ENCODE results near the gene MANSC4.

MANSC4 gene

GRCh38 chr12:27782481-27782880 is 2.4 kb upstream of the MANSC4 start:
- DNase-seq (ENCODE audit: extremely low spot score), result no peak
- TF ChIP-seq ZNF384 (IDR thresholded peaks at IDR 0.05), result no peak
- TF ChIP-seq SUZ12 (IDR thresholded peaks at IDR 0.05), result no peak
- TF ChIP-seq HDGF (IDR thresholded peaks at IDR 0.05; ENCODE audit: borderline replicate concordance), result no peak
- TF ChIP-seq TARDBP (IDR thresholded peaks at IDR 0.05), result no peak
- TF ChIP-seq LEF1 (IDR thresholded peaks at IDR 0.05; ENCODE audit: borderline replicate concordance), result no peak
- TF ChIP-seq CTBP1 (IDR thresholded peaks at IDR 0.05; ENCODE audit: borderline replicate concordance), result no peak
- no peak for TF ChIP-seq FOXM1 (IDR thresholded peaks at IDR 0.05; ENCODE audit: borderline replicate concordance)
- TF ChIP-seq BHLHE40 (IDR thresholded peaks at IDR 0.05; ENCODE audit: borderline replicate concordance), result no peak
- TF ChIP-seq, protein P1, sequence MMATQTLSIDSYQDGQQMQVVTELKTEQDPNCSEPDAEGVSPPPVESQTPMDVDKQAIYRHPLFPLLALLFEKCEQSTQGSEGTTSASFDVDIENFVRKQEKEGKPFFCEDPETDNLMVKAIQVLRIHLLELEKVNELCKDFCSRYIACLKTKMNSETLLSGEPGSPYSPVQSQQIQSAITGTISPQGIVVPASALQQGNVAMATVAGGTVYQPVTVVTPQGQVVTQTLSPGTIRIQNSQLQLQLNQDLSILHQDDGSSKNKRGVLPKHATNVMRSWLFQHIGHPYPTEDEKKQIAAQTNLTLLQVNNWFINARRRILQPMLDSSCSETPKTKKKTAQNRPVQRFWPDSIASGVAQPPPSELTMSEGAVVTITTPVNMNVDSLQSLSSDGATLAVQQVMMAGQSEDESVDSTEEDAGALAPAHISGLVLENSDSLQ (IDR thresholded peaks at IDR 0.05), result no peak
- TF ChIP-seq L3MBTL2 (conservative IDR thresholded peaks at IDR 0.05), result no peak
- TF ChIP-seq SP1 (IDR thresholded peaks at IDR 0.05), result no peak
- TF ChIP-seq FOXA1 (IDR thresholded peaks at IDR 0.05), result no peak
- no peak for TF ChIP-seq ELF4 (IDR thresholded peaks at IDR 0.05)
- TF ChIP-seq NFRKB (IDR thresholded peaks at IDR 0.05), result no peak
- CTCF ChIA-PET, result no interaction called here
- POLR2A ChIA-PET, result no interaction called here

GRCh38 chr12:27781680-27782079 is 1.6 kb upstream of the MANSC4 start:
- POLR2A ChIA-PET, result interaction anchor here (1.6 kb wide), 1 partner anchor 14 kb away, joined by 3 read pairs; no protein-coding TSS in a partner anchor
- TF ChIP-seq L3MBTL2 (conservative IDR thresholded peaks at IDR 0.05) (0 out of 2 replicates have a peak, but pooled peaks have one; percentile 12), BHLHE40 (IDR thresholded peaks at IDR 0.05; ENCODE audit: borderline replicate concordance) (no peak)
- no peak for DNase-seq (ENCODE audit: extremely low spot score)
- CTCF ChIA-PET, result no interaction called here

- ChIA-PET POLR2A (interaction anchor here (0.6 to 2.3 kb wide), 11 partner anchors 9 to 500 kb away, joined by 3 to 11 read pairs (median 4); partner anchors contain the start of gene MRPS35), CTCF (no interaction called here)
- peak; percentile 25 for DNase-seq (ENCODE audit: extremely low spot score)
These were observed 774 bp upstream of the MANSC4 start for GRCh38 chr12:27780612-27781408.

DNA sequence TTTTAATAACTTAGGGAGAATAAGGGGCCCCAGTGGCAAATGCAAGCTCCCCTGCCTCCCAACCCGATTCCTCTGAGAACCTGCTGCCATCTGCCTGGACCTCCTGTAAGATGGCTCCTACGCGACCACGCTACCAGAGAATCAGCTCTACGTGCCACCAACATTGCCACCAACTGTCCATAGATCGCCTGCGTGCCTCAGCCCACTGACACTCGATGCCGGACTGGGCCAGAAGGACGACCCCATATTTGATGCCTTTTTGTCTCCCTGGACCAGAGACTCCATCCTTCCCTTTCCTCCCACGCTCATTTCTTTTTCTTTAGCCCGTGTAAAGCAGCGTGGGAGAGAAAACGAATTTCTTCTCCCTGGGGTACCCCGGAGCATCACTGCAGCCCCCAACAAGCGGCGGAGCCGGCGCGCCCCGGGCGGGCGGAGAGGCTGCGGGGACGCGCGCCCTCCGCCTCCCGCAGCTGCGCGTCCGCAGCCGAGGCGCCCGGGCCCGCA is 568 bp downstream of the MANSC4 start:
- no peak for TF ChIP-seq CTBP1 (IDR thresholded peaks at IDR 0.05; ENCODE audit: borderline replicate concordance)
- TF ChIP-seq, protein P1 (IDR thresholded peaks at IDR 0.05), result no peak
- TF ChIP-seq L3MBTL2 (conservative IDR thresholded peaks at IDR 0.05), result peak; percentile 78
- TF ChIP-seq SUZ12 (IDR thresholded peaks at IDR 0.05), result no peak
- no peak for TF ChIP-seq FOXM1 (IDR thresholded peaks at IDR 0.05; ENCODE audit: borderline replicate concordance)
- POLR2A ChIA-PET, result interaction anchor here (0.7 to 2.3 kb wide), 11 partner anchors 8 to 256 kb away, joined by 3 to 11 read pairs (median 5); partner anchors contain the start of genes MRPS35 and PPFIBP1
- CTCF ChIA-PET, result no interaction called here
- DNase-seq (ENCODE audit: extremely low spot score), result peak; percentile 27

More at GRCh38 chr12:27780612-27781408, 774 bp upstream of the MANSC4 start:
- TF ChIP-seq NFRKB (IDR thresholded peaks at IDR 0.05) (no peak), HDGF (IDR thresholded peaks at IDR 0.05; ENCODE audit: borderline replicate concordance) (no peak), L3MBTL2 (conservative IDR thresholded peaks at IDR 0.05) (peak; percentile 64), ELF4 (IDR thresholded peaks at IDR 0.05) (no peak), ARNT (IDR thresholded peaks at IDR 0.05) (no peak), FOXK2 (IDR thresholded peaks at IDR 0.05) (no peak), SUZ12 (IDR thresholded peaks at IDR 0.05) (no peak)

DNA sequence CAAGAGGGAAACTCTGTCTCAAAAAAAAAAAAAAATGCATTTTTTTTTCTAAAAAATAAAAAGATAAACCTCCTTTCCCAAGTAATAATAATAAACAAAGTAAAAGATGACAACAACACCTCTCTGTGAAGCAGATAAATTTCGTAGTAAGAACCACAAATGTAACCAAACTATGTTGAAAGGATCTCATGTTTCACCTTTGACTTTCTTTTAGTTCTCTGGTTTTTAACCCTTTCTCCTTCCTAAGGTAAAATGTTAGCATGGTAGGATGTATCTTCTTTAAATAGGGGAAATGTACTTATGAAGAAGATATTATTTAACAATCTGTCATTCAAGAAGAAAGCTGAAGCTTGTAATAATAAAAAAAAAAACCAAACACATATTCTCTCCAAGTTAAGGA is 1.8 kb downstream of the MANSC4 start:
- ChIA-PET POLR2A (no interaction called here), CTCF (no interaction called here)
- TF ChIP-seq HDGF (IDR thresholded peaks at IDR 0.05; ENCODE audit: borderline replicate concordance), result no peak
- no peak for TF ChIP-seq ZNF384 (IDR thresholded peaks at IDR 0.05)
- TF ChIP-seq FOXM1 (IDR thresholded peaks at IDR 0.05; ENCODE audit: borderline replicate concordance), result no peak
- TF ChIP-seq ARNT (IDR thresholded peaks at IDR 0.05), result no peak
- no peak for TF ChIP-seq SUZ12 (IDR thresholded peaks at IDR 0.05)
- TF ChIP-seq TARDBP (IDR thresholded peaks at IDR 0.05), result no peak
- no peak for TF ChIP-seq NFRKB (IDR thresholded peaks at IDR 0.05)
- no peak for TF ChIP-seq CTBP1 (IDR thresholded peaks at IDR 0.05; ENCODE audit: borderline replicate concordance)

DNA sequence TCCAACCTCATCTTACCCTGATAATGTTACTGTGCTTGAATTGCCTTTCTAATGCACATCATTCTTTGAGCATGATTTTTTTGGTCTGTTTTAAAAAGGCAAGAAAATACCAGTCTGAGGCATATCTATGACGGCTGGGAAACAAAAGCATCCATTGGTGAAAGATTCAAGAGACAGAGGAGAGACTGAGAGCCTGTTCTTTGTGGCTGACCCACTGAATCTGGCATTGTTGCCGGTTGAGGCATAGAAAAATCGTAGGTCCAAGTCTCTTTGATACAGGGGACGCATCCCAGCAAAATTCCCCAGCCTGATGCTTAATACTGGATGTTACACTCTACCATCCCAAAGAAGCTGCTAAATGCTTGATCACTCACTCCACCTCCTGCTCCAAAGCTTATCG is 2.9 kb downstream of the MANSC4 start:
- DNase-seq (ENCODE audit: extremely low spot score), result no peak
- ChIA-PET POLR2A (no interaction called here), CTCF (no interaction called here)
- TF ChIP-seq ELF4 (IDR thresholded peaks at IDR 0.05) (no peak), SUZ12 (IDR thresholded peaks at IDR 0.05) (no peak), ZNF384 (IDR thresholded peaks at IDR 0.05) (no peak), LEF1 (IDR thresholded peaks at IDR 0.05; ENCODE audit: borderline replicate concordance) (no peak)

More for the DNA sequence above, 1.8 kb downstream of the MANSC4 start:
- DNase-seq (ENCODE audit: extremely low spot score), result no peak

DNA sequence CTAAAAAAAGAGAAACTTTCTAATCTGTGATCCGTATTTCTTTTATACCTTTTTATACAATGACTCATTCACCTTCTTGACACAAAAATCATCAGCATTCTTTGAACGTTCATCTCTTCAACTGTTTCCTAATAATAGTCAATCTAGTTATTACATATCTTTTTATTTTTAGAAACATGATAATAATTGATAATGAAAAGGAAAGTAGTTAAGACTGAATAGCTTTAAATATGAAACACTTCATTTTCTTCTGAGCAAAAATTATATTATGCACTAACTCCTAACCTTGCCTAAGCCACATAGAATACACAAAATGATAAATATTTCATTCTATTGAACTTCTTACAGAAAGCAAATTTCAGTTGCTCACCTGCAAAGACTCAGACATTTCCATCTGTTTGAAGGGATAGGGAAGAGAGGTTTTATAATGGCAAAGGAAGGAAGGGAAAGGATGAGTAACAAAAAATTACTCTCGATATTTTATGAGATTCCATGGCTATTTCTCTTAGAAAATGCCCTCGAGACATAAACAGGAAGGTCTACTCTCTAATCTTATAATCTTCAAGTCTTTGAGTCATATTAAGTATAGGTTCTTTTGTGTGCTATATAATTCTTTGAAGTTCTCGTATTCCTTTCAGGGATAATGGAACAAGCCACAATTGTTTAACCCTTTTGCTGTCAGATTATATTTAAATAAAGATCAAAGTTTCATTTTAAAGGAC is 7.5 kb downstream of the MANSC4 start:
- CTCF ChIA-PET, result no interaction called here

More for the DNA sequence above, 7.5 kb downstream of the MANSC4 start:
- POLR2A ChIA-PET, result interaction anchor here (1.5 kb wide), 1 partner anchor 7 kb away, joined by 11 read pairs; the partner anchor contains the start of genes KLHL42 and MANSC4
- DNase-seq (ENCODE audit: extremely low spot score), result no peak
- TF ChIP-seq SUZ12 (IDR thresholded peaks at IDR 0.05), result no peak
- no peak for TF ChIP-seq ARNT (IDR thresholded peaks at IDR 0.05)
- no peak for TF ChIP-seq HDGF (IDR thresholded peaks at IDR 0.05; ENCODE audit: borderline replicate concordance)
- no peak for TF ChIP-seq L3MBTL2 (conservative IDR thresholded peaks at IDR 0.05)
- TF ChIP-seq CTBP1 (IDR thresholded peaks at IDR 0.05; ENCODE audit: borderline replicate concordance), result no peak
- no peak for TF ChIP-seq NFRKB (IDR thresholded peaks at IDR 0.05)
- TF ChIP-seq, protein P1 (IDR thresholded peaks at IDR 0.05), result no peak
- no peak for TF ChIP-seq FOXK2 (IDR thresholded peaks at IDR 0.05)
- no peak for TF ChIP-seq ZNF384 (IDR thresholded peaks at IDR 0.05)
